ENCODE results near the gene FYB1.

DNA sequence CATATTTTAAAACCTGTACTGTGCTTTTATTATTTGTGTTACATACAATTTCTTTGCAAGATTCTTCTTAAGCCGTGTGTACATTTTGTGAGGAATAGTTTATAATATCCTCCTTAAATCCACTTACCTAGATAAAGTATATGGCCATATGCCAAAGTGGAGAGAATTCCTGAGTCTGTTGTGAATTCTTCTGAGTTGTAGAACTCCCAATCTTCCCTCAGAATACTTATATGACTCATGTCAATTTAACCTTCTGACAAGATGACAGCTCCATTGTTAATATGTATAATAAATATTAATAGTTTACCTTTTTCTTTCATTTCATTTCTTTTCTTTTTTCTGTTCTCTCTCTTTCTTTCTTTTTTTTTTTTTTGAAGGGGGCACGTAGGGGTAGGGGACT is 139.2 kb downstream of the FYB1 start:
- no peak for TF ChIP-seq ZFX (IDR thresholded peaks at IDR 0.05)
- TF ChIP-seq, protein P1, sequence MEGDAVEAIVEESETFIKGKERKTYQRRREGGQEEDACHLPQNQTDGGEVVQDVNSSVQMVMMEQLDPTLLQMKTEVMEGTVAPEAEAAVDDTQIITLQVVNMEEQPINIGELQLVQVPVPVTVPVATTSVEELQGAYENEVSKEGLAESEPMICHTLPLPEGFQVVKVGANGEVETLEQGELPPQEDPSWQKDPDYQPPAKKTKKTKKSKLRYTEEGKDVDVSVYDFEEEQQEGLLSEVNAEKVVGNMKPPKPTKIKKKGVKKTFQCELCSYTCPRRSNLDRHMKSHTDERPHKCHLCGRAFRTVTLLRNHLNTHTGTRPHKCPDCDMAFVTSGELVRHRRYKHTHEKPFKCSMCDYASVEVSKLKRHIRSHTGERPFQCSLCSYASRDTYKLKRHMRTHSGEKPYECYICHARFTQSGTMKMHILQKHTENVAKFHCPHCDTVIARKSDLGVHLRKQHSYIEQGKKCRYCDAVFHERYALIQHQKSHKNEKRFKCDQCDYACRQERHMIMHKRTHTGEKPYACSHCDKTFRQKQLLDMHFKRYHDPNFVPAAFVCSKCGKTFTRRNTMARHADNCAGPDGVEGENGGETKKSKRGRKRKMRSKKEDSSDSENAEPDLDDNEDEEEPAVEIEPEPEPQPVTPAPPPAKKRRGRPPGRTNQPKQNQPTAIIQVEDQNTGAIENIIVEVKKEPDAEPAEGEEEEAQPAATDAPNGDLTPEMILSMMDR (IDR thresholded peaks at IDR 0.05 in 2 of 3, conservative IDR thresholded peaks at IDR 0.05 in 1 of 3; ENCODE audit: borderline replicate concordance in 1 of 3, insufficient read depth in 1 of 3, low read depth in 2 of 3, low read length in 2 of 3): no peak
- no peak for TF ChIP-seq YY1 (IDR thresholded peaks at IDR 0.05; ENCODE audit: extremely low read depth, insufficient replicate concordance, low read depth, low read length)
- TF ChIP-seq RAD21 (IDR thresholded peaks at IDR 0.05; ENCODE audit: low read depth): no peak
- no peak for TF ChIP-seq ZNF274 (IDR thresholded peaks at IDR 0.05; ENCODE audit: low read depth, low read length)
- TF ChIP-seq SRF (IDR thresholded peaks at IDR 0.05; ENCODE audit: low read depth): no peak
- TF ChIP-seq, protein P2, sequence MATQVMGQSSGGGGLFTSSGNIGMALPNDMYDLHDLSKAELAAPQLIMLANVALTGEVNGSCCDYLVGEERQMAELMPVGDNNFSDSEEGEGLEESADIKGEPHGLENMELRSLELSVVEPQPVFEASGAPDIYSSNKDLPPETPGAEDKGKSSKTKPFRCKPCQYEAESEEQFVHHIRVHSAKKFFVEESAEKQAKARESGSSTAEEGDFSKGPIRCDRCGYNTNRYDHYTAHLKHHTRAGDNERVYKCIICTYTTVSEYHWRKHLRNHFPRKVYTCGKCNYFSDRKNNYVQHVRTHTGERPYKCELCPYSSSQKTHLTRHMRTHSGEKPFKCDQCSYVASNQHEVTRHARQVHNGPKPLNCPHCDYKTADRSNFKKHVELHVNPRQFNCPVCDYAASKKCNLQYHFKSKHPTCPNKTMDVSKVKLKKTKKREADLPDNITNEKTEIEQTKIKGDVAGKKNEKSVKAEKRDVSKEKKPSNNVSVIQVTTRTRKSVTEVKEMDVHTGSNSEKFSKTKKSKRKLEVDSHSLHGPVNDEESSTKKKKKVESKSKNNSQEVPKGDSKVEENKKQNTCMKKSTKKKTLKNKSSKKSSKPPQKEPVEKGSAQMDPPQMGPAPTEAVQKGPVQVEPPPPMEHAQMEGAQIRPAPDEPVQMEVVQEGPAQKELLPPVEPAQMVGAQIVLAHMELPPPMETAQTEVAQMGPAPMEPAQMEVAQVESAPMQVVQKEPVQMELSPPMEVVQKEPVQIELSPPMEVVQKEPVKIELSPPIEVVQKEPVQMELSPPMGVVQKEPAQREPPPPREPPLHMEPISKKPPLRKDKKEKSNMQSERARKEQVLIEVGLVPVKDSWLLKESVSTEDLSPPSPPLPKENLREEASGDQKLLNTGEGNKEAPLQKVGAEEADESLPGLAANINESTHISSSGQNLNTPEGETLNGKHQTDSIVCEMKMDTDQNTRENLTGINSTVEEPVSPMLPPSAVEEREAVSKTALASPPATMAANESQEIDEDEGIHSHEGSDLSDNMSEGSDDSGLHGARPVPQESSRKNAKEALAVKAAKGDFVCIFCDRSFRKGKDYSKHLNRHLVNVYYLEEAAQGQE (IDR thresholded peaks at IDR 0.05; ENCODE audit: low read depth): no peak
- no peak for TF ChIP-seq JUND (IDR thresholded peaks at IDR 0.05)
- no peak for TF ChIP-seq POLR2AphosphoS5 (IDR thresholded peaks at IDR 0.05; ENCODE audit: low read depth, low read length)
- no peak for TF ChIP-seq POLR2A (IDR thresholded peaks at IDR 0.05; ENCODE audit: borderline replicate concordance, extremely low read depth, insufficient read depth, insufficient read length)
- TF ChIP-seq, protein P3, sequence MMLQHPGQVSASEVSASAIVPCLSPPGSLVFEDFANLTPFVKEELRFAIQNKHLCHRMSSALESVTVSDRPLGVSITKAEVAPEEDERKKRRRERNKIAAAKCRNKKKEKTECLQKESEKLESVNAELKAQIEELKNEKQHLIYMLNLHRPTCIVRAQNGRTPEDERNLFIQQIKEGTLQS (IDR thresholded peaks at IDR 0.05): no peak
- no peak for TF ChIP-seq ELF1 (IDR thresholded peaks at IDR 0.05; ENCODE audit: borderline replicate concordance, low read depth)

All from HCT116 (cell line).